ENCODE results near the gene IGFALS. TPM values are rescaled to one million over a fixed set of nuclear protein-coding genes. Genes with fewer than 3 reads are reported as not detected.
A peak's percentile ranks its signal among the peaks of the same experiment; 100 is the strongest.

The IGFALS gene
- total RNA-seq, 2 donors from 2014 or later = 0.12 TPM; not detected in 1

- Mint-ChIP-seq H3K4me3 (no peak overlapping the region), H3K27ac (no peak overlapping the region), H3K4me1 (ENCODE audit: low read depth in 2 of 2) (no peaks in the 10 kb centered on the region), H3K9me3 (no peaks in the 10 kb centered on the region), H3K36me3 (no peaks in the 10 kb centered on the region), H3K27me3 (no peaks in the 10 kb centered on the region)
- peak; percentile 18 to 43 for ATAC-seq
- DNase-seq (ENCODE audit: low spot score) = no peak
Measured at GRCh38 chr16:1749152-1750117, 44.1 kb downstream of the IGFALS start.

DNA sequence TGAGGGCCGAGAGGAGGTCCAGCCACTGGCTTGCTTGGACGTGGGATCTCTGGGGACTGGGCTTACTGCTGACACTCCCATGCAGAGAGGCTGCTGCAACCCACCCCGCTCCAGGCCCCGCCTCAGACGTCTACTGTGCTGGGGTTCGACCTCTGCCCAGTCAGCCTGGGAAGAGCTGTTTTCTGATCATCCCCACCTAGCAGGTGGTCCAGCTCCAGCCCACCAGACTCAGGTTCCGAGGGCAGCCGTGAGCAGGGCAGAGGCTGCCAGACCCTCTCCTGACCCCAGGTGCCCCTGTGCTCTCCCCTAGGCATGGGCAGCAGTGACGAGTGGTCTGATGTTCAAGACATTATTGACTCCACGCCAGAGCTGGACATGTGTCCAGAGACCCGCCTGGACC lies 45.6 kb downstream of the IGFALS start:
- DNase-seq (ENCODE audit: low spot score) (no peak), ATAC-seq (no peak)
- Mint-ChIP-seq H3K9me3 (no peaks in the 10 kb centered on the region), H3K36me3 (no peaks in the 10 kb centered on the region), H3K27ac (no peak overlapping the region), H3K27me3 (no peaks in the 10 kb centered on the region), H3K4me3 (no peak overlapping the region), H3K4me1 (ENCODE audit: low read depth in 2 of 2) (no peaks in the 10 kb centered on the region)

- H3K27me3 Mint-ChIP-seq = no peaks in the 10 kb centered on the region
- H3K9me3 Mint-ChIP-seq = no peaks in the 10 kb centered on the region
- H3K36me3 Mint-ChIP-seq = no peaks in the 10 kb centered on the region
- no peak overlapping the region for H3K4me3 Mint-ChIP-seq
- ATAC-seq = no peak
- H3K4me1 Mint-ChIP-seq (ENCODE audit: low read depth in 2 of 2) = no peaks in the 10 kb centered on the region
- no peak for DNase-seq (ENCODE audit: low spot score)
- no peak overlapping the region for H3K27ac Mint-ChIP-seq
Measured at GRCh38 chr16:1746693-1747195, 46.8 kb downstream of the IGFALS start.

DNA sequence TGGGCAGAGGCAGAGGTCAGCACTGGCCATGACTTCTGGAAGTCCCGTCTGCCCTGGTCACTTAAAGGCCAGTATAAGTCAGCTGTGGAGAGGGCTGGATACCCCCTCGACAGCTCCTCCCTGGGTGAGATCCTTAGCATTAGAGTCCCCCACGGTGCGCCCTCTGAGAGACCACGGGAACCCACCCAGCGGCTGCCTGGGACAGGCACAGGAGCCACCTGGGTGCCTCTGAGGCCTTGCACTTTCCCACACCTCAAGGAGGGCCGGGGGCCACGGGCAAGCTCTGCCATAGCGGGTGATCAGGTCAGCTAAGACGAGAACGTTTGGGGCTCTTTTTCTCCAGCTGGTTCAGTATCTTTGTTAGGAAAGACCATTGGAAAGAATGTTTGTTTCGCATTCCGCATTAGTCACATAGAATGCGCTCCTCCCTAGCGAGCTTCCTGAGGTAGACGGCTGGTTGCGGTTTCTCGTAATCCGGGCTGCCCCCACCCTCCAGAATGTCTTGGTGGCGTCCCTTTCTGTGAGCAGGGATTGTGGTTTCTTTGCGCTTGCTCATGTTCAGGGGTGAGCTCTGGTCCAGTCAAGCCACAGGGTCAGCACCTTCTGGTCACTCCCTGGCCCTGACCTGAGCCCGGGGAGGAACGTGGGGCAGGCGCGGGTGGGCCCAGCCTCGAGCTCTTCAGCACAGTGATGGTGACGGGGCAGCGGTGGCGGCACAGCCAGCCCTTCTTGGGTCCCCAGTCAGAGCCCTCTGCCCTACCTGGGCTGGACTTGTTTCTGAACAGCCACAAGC lies 47.4 kb downstream of the IGFALS start:
- no peak overlapping the region for H3K27ac Mint-ChIP-seq
- H3K4me3 Mint-ChIP-seq = no peak overlapping the region
- DNase-seq (ENCODE audit: low spot score) (no peak), ATAC-seq (no peak)
- H3K27me3 Mint-ChIP-seq = no peaks in the 10 kb centered on the region
- no peaks in the 10 kb centered on the region for H3K4me1 Mint-ChIP-seq (ENCODE audit: low read depth in 2 of 2)
- no peaks in the 10 kb centered on the region for H3K36me3 Mint-ChIP-seq
- no peaks in the 10 kb centered on the region for H3K9me3 Mint-ChIP-seq

DNA sequence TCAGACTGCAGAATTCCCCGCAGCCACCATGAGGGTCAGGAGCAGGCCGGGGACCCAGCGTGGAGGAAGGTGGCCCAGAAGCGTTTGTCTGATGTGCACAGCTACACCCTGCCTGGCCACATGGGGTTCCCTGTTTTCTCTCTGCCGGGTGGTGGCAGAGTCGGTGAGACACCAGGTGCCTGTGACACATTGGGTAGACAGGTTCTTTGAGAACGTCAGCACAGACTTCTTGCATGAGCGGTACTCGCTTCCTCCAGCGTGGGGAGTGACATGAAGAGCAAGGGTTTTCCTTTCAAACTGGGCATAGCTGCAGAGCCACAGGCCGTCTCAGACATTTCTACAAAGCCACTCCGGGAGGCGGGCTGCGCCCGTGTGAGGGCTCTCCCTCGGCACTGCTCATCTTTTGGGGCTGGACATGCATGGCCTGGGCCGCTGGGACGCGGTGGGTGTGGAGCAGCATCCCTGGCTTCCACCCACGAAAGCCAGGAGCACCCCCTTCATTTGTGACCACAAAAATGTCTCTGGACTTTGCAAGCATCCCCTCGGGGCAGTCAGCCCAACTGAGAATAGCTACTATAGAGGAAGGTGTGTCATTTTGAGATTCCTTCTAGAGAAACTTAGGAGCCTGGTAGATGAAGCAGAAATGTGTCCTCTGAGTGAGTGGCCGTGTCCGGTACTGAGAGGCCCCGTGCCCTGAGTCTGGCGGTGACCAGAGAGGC lies 48.2 kb downstream of the IGFALS start:
- ATAC-seq (no peak), DNase-seq (ENCODE audit: low spot score) (no peak)
- no peak overlapping the region for H3K4me3 Mint-ChIP-seq
- H3K4me1 Mint-ChIP-seq (ENCODE audit: low read depth in 2 of 2) = no peaks in the 10 kb centered on the region
- no peak overlapping the region for H3K27ac Mint-ChIP-seq
- H3K36me3 Mint-ChIP-seq = no peaks in the 10 kb centered on the region
- no peaks in the 10 kb centered on the region for H3K9me3 Mint-ChIP-seq
- H3K27me3 Mint-ChIP-seq = no peaks in the 10 kb centered on the region

GRCh38 chr16:1744338-1744840 lies 49.1 kb downstream of the IGFALS start:
- Mint-ChIP-seq H3K4me3 (no peak overlapping the region), H3K27me3 (no peaks in the 10 kb centered on the region), H3K9me3 (no peaks in the 10 kb centered on the region), H3K4me1 (ENCODE audit: low read depth in 2 of 2) (no peaks in the 10 kb centered on the region), H3K36me3 (no peaks in the 10 kb centered on the region), H3K27ac (no peak overlapping the region)
- no peak for ATAC-seq
- DNase-seq (ENCODE audit: low spot score) = no peak

GRCh38 chr16:1743376-1744337 lies 49.8 kb downstream of the IGFALS start:
- no peak for ATAC-seq
- no peak for DNase-seq (ENCODE audit: low spot score)
- Mint-ChIP-seq H3K9me3 (no peaks in the 10 kb centered on the region), H3K4me3 (no peak overlapping the region), H3K27me3 (no peaks in the 10 kb centered on the region), H3K36me3 (no peaks in the 10 kb centered on the region), H3K27ac (no peak overlapping the region), H3K4me1 (ENCODE audit: low read depth in 2 of 2) (no peaks in the 10 kb centered on the region)

DNA sequence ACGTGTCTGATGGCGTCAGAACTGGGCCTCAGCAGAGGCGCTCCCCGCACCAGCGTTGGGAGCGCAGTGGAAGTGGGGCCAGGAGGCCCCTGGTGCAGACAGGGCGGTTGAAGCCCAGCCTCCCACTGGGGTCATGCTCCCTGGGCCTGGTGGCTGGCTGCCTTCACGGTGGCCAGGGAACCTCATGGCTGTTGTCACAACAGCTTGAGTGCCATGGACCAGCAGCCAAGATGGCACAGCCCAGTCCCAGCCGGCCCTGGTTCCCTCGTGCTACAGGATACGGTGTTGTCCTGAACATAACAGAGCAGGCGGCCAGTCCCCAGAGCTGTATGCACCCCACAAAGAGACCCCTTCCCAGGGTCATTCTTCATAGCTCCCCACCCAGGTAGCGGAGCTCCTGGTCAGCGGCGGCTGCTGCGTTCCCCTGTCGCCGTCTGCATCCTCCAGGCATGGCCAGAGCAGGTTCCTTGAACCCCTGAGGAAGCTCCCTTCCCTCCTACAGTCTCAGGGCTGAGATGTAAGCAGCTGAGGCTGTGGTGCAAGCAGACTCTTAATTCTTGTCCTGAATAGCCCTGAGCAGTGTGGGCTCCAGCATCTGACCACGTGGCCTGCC lies 51.8 kb downstream of the IGFALS start:
- ATAC-seq (peak in 1 of 2 donors; percentile 21), DNase-seq (ENCODE audit: low spot score) (no peak)
- Mint-ChIP-seq H3K4me1 (ENCODE audit: low read depth in 2 of 2) (no peaks in the 10 kb centered on the region), H3K27ac (no peak overlapping the region), H3K4me3 (no peak overlapping the region), H3K27me3 (no peaks in the 10 kb centered on the region), H3K9me3 (no peaks in the 10 kb centered on the region), H3K36me3 (no peaks in the 10 kb centered on the region)

GRCh38 chr16:1740781-1741490 lies 52.6 kb downstream of the IGFALS start:
- H3K36me3 Mint-ChIP-seq = no peaks in the 10 kb centered on the region
- H3K27me3 Mint-ChIP-seq = no peaks in the 10 kb centered on the region
- no peak for ATAC-seq
- no peak overlapping the region for H3K4me3 Mint-ChIP-seq
- H3K27ac Mint-ChIP-seq = no peak overlapping the region
- no peak for DNase-seq (ENCODE audit: low spot score)
- H3K9me3 Mint-ChIP-seq = no peaks in the 10 kb centered on the region
- H3K4me1 Mint-ChIP-seq (ENCODE audit: low read depth in 2 of 2) = no peaks in the 10 kb centered on the region
